ENCODE results near the gene BAX. TPM values are rescaled to one million over a fixed set of nuclear protein-coding genes. Genes with fewer than 3 reads are reported as not detected.

Gene BAX
- total and polyA plus RNA-seq, 2 donors (not counting 1 experiment from before 2014, with no cell fraction given), result 95.3 to 109 TPM

GRCh38 chr19:48920949-48921348, 33.7 kb upstream of the BAX start:
- DNase-seq, result no peak

GRCh38 chr19:48921721-48922500, 32.8 kb upstream of the BAX start:
- ChIA-PET POLR2A (no interaction called here), CTCF (interaction anchor here (1.4 kb wide), 1 partner anchor 134 kb away, joined by 3 read pairs; no protein-coding TSS in a partner anchor)
- Mint-ChIP-seq H3K4me3 (no peak overlapping the region), H3K9me3 (ENCODE audit: insufficient read depth) (no peaks in the 10 kb centered on the region), H3K27me3 (no peaks in the 10 kb centered on the region), H3K4me1 (peaks cover 11% of the 10 kb centered on the region), H3K27ac (no peak overlapping the region)
- H4K20me1 ChIP-seq (ENCODE audit: control insufficient read depth, insufficient read depth, low read length, poor library complexity, severe bottlenecking), result no peaks in the 10 kb centered on the region
- no peak overlapping the region for H3K4me3 ChIP-seq (ENCODE audit: control extremely low read depth in 1 of 5, extremely low read depth in 1 of 5, insufficient read depth in 1 of 5, low read depth in 2 of 5, low read length in 4 of 5)
- peaks cover 5 to 6% of the 10 kb centered on the region in 2 donors for H3K4me1 ChIP-seq (ENCODE audit: control insufficient read depth in 2 of 2, insufficient read depth in 2 of 2, low read length in 2 of 2)
- no peaks in the 10 kb centered on the region for H3K27me3 ChIP-seq (replicated peaks in 1 of 4; ENCODE audit: control extremely low read depth in 1 of 4, control insufficient read depth in 3 of 4, insufficient read depth in 4 of 4, low read length in 3 of 4)
- no peaks in the 10 kb centered on the region for H3K79me2 ChIP-seq (ENCODE audit: control insufficient read depth, insufficient read depth, low read length)
- 94% methylated on average over 11 of the region's 12 CpGs for WGBS (ENCODE audit: insufficient coverage)
- H3K36me3 ChIP-seq (replicated peaks in 1 of 2; ENCODE audit: control extremely low read depth in 1 of 2, control insufficient read depth in 1 of 2, extremely low read depth in 1 of 2, insufficient read depth in 2 of 2, low read length in 1 of 2), result peaks cover 0 to 33% of the 10 kb centered on the region in 2 experiments
- DNase-seq (no peak), ATAC-seq (ENCODE audit: low read depth) (no peak)
- no peak overlapping the region for H3K9ac ChIP-seq (ENCODE audit: low read length)
- intact Hi-C loops (cut with micrococcal nuclease), result no loop called here
- no peak overlapping the region for H3K27ac ChIP-seq (ENCODE audit: low read length in 2 of 2)
- no peaks in the 10 kb centered on the region for H3K9me3 ChIP-seq (ENCODE audit: control extremely low read depth in 1 of 3, control insufficient read depth in 2 of 3, insufficient read depth in 1 of 3, low read length in 2 of 3)
- TF ChIP-seq, protein P1, sequence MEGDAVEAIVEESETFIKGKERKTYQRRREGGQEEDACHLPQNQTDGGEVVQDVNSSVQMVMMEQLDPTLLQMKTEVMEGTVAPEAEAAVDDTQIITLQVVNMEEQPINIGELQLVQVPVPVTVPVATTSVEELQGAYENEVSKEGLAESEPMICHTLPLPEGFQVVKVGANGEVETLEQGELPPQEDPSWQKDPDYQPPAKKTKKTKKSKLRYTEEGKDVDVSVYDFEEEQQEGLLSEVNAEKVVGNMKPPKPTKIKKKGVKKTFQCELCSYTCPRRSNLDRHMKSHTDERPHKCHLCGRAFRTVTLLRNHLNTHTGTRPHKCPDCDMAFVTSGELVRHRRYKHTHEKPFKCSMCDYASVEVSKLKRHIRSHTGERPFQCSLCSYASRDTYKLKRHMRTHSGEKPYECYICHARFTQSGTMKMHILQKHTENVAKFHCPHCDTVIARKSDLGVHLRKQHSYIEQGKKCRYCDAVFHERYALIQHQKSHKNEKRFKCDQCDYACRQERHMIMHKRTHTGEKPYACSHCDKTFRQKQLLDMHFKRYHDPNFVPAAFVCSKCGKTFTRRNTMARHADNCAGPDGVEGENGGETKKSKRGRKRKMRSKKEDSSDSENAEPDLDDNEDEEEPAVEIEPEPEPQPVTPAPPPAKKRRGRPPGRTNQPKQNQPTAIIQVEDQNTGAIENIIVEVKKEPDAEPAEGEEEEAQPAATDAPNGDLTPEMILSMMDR (IDR thresholded peaks at IDR 0.05), result no peak
- no peak for TF ChIP-seq EZH2 (IDR thresholded peaks at IDR 0.05; ENCODE audit: borderline replicate concordance, insufficient read depth, low read depth, low read length, poor library complexity, severe bottlenecking)
- H2AFZ ChIP-seq (ENCODE audit: insufficient read depth, low read depth, low read length, poor library complexity, severe bottlenecking), result no peak overlapping the region
- H3K4me2 ChIP-seq (replicated peaks; ENCODE audit: low read depth, low read length, poor library complexity, severe bottlenecking), result no peak overlapping the region

More at GRCh38 chr19:48920949-48921348, 33.7 kb upstream of the BAX start:
- intact Hi-C loops (cut with micrococcal nuclease), result no loop called here
- ChIA-PET CTCF (interaction anchor here (1.4 kb wide), 1 partner anchor 133 kb away, joined by 3 read pairs; no protein-coding TSS in a partner anchor), POLR2A (no interaction called here)
- H3K9me3 ChIP-seq (ENCODE audit: control extremely low read depth in 1 of 3, control insufficient read depth in 2 of 3, insufficient read depth in 1 of 3, low read length in 2 of 3), result no peaks in the 10 kb centered on the region
- no peak for TF ChIP-seq EZH2 (IDR thresholded peaks at IDR 0.05; ENCODE audit: borderline replicate concordance, insufficient read depth, low read depth, low read length, poor library complexity, severe bottlenecking)
- TF ChIP-seq, protein P1 (IDR thresholded peaks at IDR 0.05), result no peak
- no peak overlapping the region for H3K27ac Mint-ChIP-seq
- no peak for ATAC-seq (ENCODE audit: low read depth)
- no peak overlapping the region for H3K27ac ChIP-seq (ENCODE audit: low read length in 2 of 2)
- no peaks in the 10 kb centered on the region for H3K9me3 Mint-ChIP-seq (ENCODE audit: insufficient read depth)
- no peak overlapping the region for H3K4me3 ChIP-seq (ENCODE audit: control extremely low read depth in 1 of 5, extremely low read depth in 1 of 5, insufficient read depth in 1 of 5, low read depth in 2 of 5, low read length in 4 of 5)
- no peak overlapping the region for H3K4me2 ChIP-seq (replicated peaks; ENCODE audit: low read depth, low read length, poor library complexity, severe bottlenecking)
- H3K4me3 Mint-ChIP-seq, result no peak overlapping the region
- H2AFZ ChIP-seq (ENCODE audit: insufficient read depth, low read depth, low read length, poor library complexity, severe bottlenecking), result no peak overlapping the region
- no peak overlapping the region for H3K9ac ChIP-seq (ENCODE audit: low read length)
- peaks cover 0 to 33% of the 10 kb centered on the region in 2 experiments for H3K36me3 ChIP-seq (replicated peaks in 1 of 2; ENCODE audit: control extremely low read depth in 1 of 2, control insufficient read depth in 1 of 2, extremely low read depth in 1 of 2, insufficient read depth in 2 of 2, low read length in 1 of 2)
- peaks cover 5 to 6% of the 10 kb centered on the region in 2 donors for H3K4me1 ChIP-seq (ENCODE audit: control insufficient read depth in 2 of 2, insufficient read depth in 2 of 2, low read length in 2 of 2)
- no peaks in the 10 kb centered on the region for H3K27me3 ChIP-seq (replicated peaks in 1 of 4; ENCODE audit: control extremely low read depth in 1 of 4, control insufficient read depth in 3 of 4, insufficient read depth in 4 of 4, low read length in 3 of 4)
- H3K79me2 ChIP-seq (ENCODE audit: control insufficient read depth, insufficient read depth, low read length), result no peaks in the 10 kb centered on the region
- peaks cover 11% of the 10 kb centered on the region for H3K4me1 Mint-ChIP-seq
- H4K20me1 ChIP-seq (ENCODE audit: control insufficient read depth, insufficient read depth, low read length, poor library complexity, severe bottlenecking), result no peaks in the 10 kb centered on the region
- H3K27me3 Mint-ChIP-seq, result no peaks in the 10 kb centered on the region
- 87% methylated on average over 9 of the region's 10 CpGs for WGBS (ENCODE audit: insufficient coverage)
